ENCODE results near the gene RIT1.

RIT1 gene, protein sequence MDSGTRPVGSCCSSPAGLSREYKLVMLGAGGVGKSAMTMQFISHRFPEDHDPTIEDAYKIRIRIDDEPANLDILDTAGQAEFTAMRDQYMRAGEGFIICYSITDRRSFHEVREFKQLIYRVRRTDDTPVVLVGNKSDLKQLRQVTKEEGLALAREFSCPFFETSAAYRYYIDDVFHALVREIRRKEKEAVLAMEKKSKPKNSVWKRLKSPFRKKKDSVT

DNA sequence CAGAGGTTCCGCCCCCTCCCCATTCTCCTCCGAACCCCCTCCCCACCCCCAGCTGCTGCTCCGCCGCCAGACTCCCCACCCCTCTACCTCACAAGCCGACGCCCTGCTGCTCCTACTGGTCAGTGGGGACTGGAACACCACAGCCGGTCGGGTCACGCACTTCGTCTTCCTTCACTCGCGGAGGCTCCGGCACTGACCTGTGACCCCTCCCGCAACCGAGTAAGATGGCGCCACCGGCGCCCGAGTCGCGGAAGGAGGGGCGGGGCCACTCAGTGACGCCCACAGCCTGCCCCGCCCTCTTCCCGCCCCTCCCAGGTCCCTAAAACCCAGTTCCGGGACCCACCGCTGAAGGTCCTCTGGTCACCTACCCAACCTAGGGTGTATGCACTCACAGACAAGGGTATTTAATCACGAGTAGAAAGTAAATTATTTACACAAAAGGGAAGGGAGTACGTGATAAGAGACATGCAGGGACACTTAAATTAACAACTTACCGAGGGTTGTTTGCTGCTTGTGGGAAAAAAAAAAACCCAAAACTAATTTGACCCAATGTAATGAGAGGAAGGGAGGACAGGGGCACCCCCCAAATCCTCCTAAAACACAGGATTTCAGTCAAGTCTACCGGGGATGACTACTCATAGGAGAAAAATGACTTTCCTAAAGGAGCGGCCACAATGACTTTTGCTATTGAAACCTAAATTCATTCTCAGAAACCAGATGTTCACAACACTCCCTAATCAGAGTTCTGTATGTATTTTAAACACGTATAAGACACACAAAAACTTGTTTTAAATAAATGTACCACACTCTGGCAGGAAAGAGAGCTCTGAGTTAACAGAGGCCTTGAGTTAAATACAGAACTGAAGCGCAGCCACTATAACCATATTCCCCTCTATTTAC, at the start of gene RIT1:
Gene RIT1 (minus strand): TSS at position 194 of the 900 bp plus-strand sequence. CDS start 588 bp downstream, outside the sequence.
- no peaks in the 10 kb centered on the region for H3K4me1 ChIP-seq (ENCODE audit: insufficient read depth, insufficient read length)
- no peaks in the 10 kb centered on the region for H3K9me3 ChIP-seq (ENCODE audit: insufficient read depth, low read length)
- peak within 1 kb of the TSS; percentile 68 for H3K4me3 ChIP-seq (ENCODE audit: insufficient read length, low read depth)
- H3K27me3 ChIP-seq (ENCODE audit: insufficient read depth, insufficient read length): no peaks in the 10 kb centered on the region
- H3K9ac ChIP-seq (ENCODE audit: insufficient read length, low read depth): peak within 1 kb of the TSS; percentile 83
- TF ChIP-seq ZNF274 (IDR thresholded peaks at IDR 0.05; ENCODE audit: low read depth, low read length) (no peak), YY1 (IDR thresholded peaks at IDR 0.05; ENCODE audit: insufficient read depth, insufficient read length) (peak; percentile 74)
- peak; percentile 86 for DNase-seq (ENCODE audit: low read depth, low spot score)
- H3K36me3 ChIP-seq (ENCODE audit: insufficient read depth, insufficient read length, low read length): peaks cover 77% of the 10 kb centered on the region

DNA sequence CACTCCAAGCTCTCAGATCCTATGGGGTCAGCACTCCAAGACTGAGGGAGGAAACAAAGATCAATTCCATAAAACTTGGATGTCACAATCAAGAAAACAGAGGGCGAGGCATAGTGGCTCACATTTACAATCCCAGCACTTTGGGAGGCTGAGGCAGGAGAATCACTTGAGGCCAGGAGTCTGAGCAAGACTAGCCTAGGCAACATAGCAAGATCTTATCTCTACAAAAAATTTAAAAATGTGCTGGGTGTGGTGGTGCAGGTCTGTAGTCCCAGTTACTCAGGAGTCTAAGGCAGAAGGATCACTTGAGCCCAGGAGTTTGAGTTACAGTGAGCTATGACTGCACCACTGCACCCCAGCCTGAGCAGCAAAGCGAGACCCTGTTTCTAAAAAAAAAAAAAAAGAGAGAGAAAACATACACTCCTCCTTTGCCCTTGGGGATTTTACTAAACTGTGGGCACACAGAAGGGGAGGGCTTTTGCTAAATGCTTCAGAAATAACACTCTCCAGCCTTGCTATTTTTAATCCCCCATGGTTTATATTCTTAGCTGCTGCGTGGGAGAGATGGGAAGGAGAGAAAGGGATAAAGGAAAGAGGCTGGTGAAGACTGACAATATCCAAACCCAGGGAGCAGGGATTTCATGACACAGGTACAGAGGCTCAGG, 49.1 kb upstream of the RIT1 start:
- TF ChIP-seq ZNF274 (IDR thresholded peaks at IDR 0.05; ENCODE audit: low read depth, low read length) (no peak), SUZ12 (IDR thresholded peaks at IDR 0.05; ENCODE audit: extremely low read depth, insufficient read depth, insufficient read length) (no peak), YY1 (IDR thresholded peaks at IDR 0.05; ENCODE audit: insufficient read depth, insufficient read length) (no peak)
- Histone ChIP-seq H3K36me3 (ENCODE audit: insufficient read depth, insufficient read length, low read length) (peaks cover 85% of the 10 kb centered on the region), H3K27me3 (ENCODE audit: insufficient read depth, insufficient read length) (no peaks in the 10 kb centered on the region), H3K4me1 (ENCODE audit: insufficient read depth, insufficient read length) (peaks cover 16% of the 10 kb centered on the region), H3K9me3 (ENCODE audit: insufficient read depth, low read length) (no peaks in the 10 kb centered on the region), H3K4me3 (ENCODE audit: insufficient read length, low read depth) (no peak overlapping the region), H3K9ac (ENCODE audit: insufficient read length, low read depth) (no peak overlapping the region)
- no peak for DNase-seq (ENCODE audit: low read depth, low spot score)

DNA sequence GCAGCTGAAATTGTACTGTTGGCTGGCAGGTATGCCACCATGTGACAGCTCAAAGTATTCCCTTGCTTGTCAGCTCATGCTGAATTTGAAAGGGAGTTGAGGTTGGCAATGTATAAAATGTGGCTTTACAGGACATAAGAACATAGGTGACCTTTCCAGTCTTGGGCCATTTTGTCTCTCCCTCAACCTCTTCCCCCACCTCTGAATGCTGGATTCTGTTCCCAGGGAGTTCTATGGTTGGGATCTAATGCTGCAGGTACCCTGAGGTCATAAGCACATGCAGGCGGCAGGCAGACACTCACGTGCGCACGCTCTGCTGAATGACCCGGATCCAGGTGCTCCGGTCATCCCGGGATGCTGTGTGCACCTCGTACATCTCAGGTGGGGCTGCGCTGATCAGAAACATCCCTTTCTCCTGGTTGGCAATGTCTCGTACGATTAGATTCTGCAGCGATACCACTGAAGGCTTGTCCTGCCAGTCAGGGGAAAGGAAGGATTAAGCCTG, 46.3 kb upstream of the RIT1 start:
- DNase-seq (ENCODE audit: low read depth, low spot score): no peak
- Histone ChIP-seq H3K36me3 (ENCODE audit: insufficient read depth, insufficient read length, low read length) (peaks cover 82% of the 10 kb centered on the region), H3K27me3 (ENCODE audit: insufficient read depth, insufficient read length) (no peaks in the 10 kb centered on the region), H3K9ac (ENCODE audit: insufficient read length, low read depth) (no peak overlapping the region), H3K9me3 (ENCODE audit: insufficient read depth, low read length) (no peaks in the 10 kb centered on the region), H3K4me1 (ENCODE audit: insufficient read depth, insufficient read length) (peaks cover 11% of the 10 kb centered on the region), H3K4me3 (ENCODE audit: insufficient read length, low read depth) (no peak overlapping the region)
- TF ChIP-seq ZNF274 (IDR thresholded peaks at IDR 0.05; ENCODE audit: low read depth, low read length) (no peak), YY1 (IDR thresholded peaks at IDR 0.05; ENCODE audit: insufficient read depth, insufficient read length) (no peak), SUZ12 (IDR thresholded peaks at IDR 0.05; ENCODE audit: extremely low read depth, insufficient read depth, insufficient read length) (no peak)

DNA sequence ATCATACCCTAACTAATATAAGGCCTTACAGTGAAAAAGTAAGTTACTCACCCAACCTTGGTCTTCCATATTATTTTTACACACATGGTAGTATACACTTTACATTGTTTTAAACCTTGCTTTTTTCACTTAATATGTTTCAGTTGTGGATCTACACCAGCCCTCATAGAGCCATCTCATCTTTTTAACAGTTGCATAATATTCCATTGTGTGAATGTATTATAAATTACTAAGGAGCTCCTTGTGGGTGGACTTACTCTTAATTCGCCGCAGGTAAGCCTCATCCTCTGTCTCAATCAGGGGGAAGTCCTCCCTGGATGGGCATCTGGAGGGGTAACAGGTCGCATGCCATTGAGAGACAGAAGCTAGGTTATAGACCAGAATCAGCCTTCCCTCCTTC, 43.5 kb upstream of the RIT1 start:
- Histone ChIP-seq H3K9ac (ENCODE audit: insufficient read length, low read depth) (no peak overlapping the region), H3K4me3 (ENCODE audit: insufficient read length, low read depth) (no peak overlapping the region), H3K4me1 (ENCODE audit: insufficient read depth, insufficient read length) (no peaks in the 10 kb centered on the region), H3K27me3 (ENCODE audit: insufficient read depth, insufficient read length) (no peaks in the 10 kb centered on the region), H3K36me3 (ENCODE audit: insufficient read depth, insufficient read length, low read length) (peaks cover 85% of the 10 kb centered on the region), H3K9me3 (ENCODE audit: insufficient read depth, low read length) (no peaks in the 10 kb centered on the region)
- TF ChIP-seq SUZ12 (IDR thresholded peaks at IDR 0.05; ENCODE audit: extremely low read depth, insufficient read depth, insufficient read length): no peak
- TF ChIP-seq YY1 (IDR thresholded peaks at IDR 0.05; ENCODE audit: insufficient read depth, insufficient read length): no peak
- TF ChIP-seq ZNF274 (IDR thresholded peaks at IDR 0.05; ENCODE audit: low read depth, low read length): no peak
- DNase-seq (ENCODE audit: low read depth, low spot score): no peak

DNA sequence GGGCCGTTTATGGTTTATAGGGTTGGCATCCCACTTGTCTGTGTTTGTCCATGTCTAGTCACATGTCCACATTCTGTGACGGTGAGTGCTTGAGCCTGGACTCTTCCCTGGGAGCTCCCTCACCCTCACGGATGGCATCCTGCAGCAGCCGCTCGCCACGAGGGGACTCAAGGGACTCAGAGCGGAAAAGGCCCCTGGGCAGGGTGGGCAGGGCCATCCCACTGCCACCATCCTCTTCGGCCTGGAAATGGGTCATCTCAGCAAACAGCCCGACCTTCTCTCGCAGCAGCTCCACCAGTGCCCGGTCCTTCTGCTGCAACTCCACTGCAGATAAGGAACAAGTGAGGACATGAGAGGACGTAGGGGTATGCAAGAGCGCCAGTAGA, 41.3 kb upstream of the RIT1 start:
- peaks cover 83% of the 10 kb centered on the region for H3K36me3 ChIP-seq (ENCODE audit: insufficient read depth, insufficient read length, low read length)
- no peak for DNase-seq (ENCODE audit: low read depth, low spot score)
- no peaks in the 10 kb centered on the region for H3K27me3 ChIP-seq (ENCODE audit: insufficient read depth, insufficient read length)
- H3K9ac ChIP-seq (ENCODE audit: insufficient read length, low read depth): no peak overlapping the region
- H3K9me3 ChIP-seq (ENCODE audit: insufficient read depth, low read length): no peaks in the 10 kb centered on the region
- H3K4me1 ChIP-seq (ENCODE audit: insufficient read depth, insufficient read length): no peaks in the 10 kb centered on the region
- H3K4me3 ChIP-seq (ENCODE audit: insufficient read length, low read depth): no peak overlapping the region
- TF ChIP-seq ZNF274 (IDR thresholded peaks at IDR 0.05; ENCODE audit: low read depth, low read length) (no peak), SUZ12 (IDR thresholded peaks at IDR 0.05; ENCODE audit: extremely low read depth, insufficient read depth, insufficient read length) (no peak), YY1 (IDR thresholded peaks at IDR 0.05; ENCODE audit: insufficient read depth, insufficient read length) (no peak)

DNA sequence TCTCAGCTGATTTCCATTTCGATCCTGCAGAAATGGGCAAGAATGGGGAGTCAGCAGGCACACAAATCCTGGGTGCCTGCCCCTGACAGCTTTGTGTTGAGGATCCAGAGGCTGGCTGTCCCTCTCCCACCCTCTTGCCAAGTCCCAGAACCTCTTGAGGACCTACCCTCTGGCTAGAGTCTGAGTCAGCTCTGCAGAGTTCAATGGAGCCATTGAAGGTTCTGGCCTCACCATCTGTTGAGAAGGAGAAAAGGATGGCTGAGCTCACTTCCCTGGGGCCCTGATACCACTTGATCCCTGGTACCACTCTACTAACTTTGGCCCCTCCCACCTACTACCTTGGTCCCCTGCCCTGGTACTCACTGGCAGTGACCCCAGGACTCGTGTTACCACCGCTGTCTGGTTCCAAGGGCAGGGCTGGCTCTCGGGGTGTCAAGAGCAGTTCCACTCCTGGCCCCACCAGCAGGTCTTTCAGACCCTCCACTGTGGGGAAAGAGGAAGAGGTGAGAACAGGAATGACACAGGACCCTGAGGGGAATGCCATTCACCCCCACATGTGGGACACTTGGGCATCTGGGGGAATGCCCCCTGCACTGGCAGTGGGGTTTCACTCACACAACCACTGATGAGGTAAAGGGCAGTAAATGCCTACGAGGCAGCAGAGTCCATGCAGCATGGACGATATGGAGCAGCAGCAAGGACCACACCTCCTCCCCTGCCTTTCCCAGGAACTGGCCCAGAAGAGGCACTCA, 40.8 kb upstream of the RIT1 start:
- H3K4me1 ChIP-seq (ENCODE audit: insufficient read depth, insufficient read length): no peaks in the 10 kb centered on the region
- H3K36me3 ChIP-seq (ENCODE audit: insufficient read depth, insufficient read length, low read length): peaks cover 83% of the 10 kb centered on the region
- H3K9me3 ChIP-seq (ENCODE audit: insufficient read depth, low read length): no peaks in the 10 kb centered on the region
- DNase-seq (ENCODE audit: low read depth, low spot score): no peak
- H3K9ac ChIP-seq (ENCODE audit: insufficient read length, low read depth): no peak overlapping the region
- no peak overlapping the region for H3K4me3 ChIP-seq (ENCODE audit: insufficient read length, low read depth)
- TF ChIP-seq YY1 (IDR thresholded peaks at IDR 0.05; ENCODE audit: insufficient read depth, insufficient read length): no peak
- TF ChIP-seq ZNF274 (IDR thresholded peaks at IDR 0.05; ENCODE audit: low read depth, low read length): no peak
- no peak for TF ChIP-seq SUZ12 (IDR thresholded peaks at IDR 0.05; ENCODE audit: extremely low read depth, insufficient read depth, insufficient read length)
- H3K27me3 ChIP-seq (ENCODE audit: insufficient read depth, insufficient read length): no peaks in the 10 kb centered on the region

Measured in NT2/D1 (cell line).